Right cardiac atrium (tissue), 5 donors: ENCODE results near the gene LDLRAD4. TPM values are rescaled to one million over a fixed set of nuclear protein-coding genes. Genes with fewer than 3 reads are reported as not detected.

Experiments used
- ATAC-seq, 2 donors: fragments of 200-7000 bp; cut with Tn5 transposase; one replicate each; pipeline versions ENCODE4 v1.8.0 to v1.9.1; 2020; ENCODE audit warnings: moderate library complexity in 2 of 2, mild to moderate bottlenecking in 1 of 2
- DNase-seq, 3 donors: peaks; one replicate each; pipeline ENCODE4 v3.0.0-alpha.2; 2020
- H3K27ac ChIP-seq: one replicate; pipeline ENCODE4 v1.5.1; 2013; ENCODE audit warnings: mild to moderate bottlenecking, low read length, control low read depth, moderate library complexity
- H3K27me3 ChIP-seq: one replicate; pipeline ENCODE4 v1.6.1; 2013; ENCODE audit not compliant: control insufficient read depth, insufficient read depth
- H3K4me1 ChIP-seq: one replicate; pipeline ENCODE4 v1.6.1; 2013; ENCODE audit warnings: low read length; ENCODE audit not compliant: control insufficient read depth, insufficient read depth
- H3K4me3 ChIP-seq: one replicate; pipeline ENCODE4 v1.5.1; 2013; ENCODE audit warnings: low read length, control low read depth
- H3K9me3 ChIP-seq: one replicate; pipeline ENCODE4 v1.6.1; 2013; ENCODE audit warnings: low read length; ENCODE audit not compliant: control insufficient read depth
- WGBS: extraction: QIAGEN DNeasy Blood & Tissue Kit; methylation state at CpG from one replicate; pipeline ENCODE4 v1.1.7; 2013; 5-methylcytosine and 5-hydroxymethylcytosine counted together
- intact Hi-C, 4 donors: fragments of 100-400 bp; cut with DNase I; formaldehyde crosslinking; loops; one replicate each; pipeline versions ENCODE4 v1.11.0 to v1.14.0; 2022 to 2023
- polyA plus RNA-seq: library from polyadenylated mRNA; stranded (reverse); fragments of 200-250 nt; gene quantifications from one replicate; pipeline ENCODE4 v1.2.3, GENCODE V29; 2013
- total RNA-seq, 4 donors: library from RNA; stranded (reverse); fragmentation: NEBNext Ultra II Directional; extraction: Animal tissue kit (Norgen Biotek cat#: 25700); gene quantifications; one replicate each; pipeline ENCODE4 v1.2.1, GENCODE V29; 2021
- donor health status: healthy with polysubstance abuse.
- donor health status: DM: no; HTN: yes; CAD: no.
- donor health status: DM: no; HTN: no; CAD: no.
- donor health status: DM: no; HTN: yes; CAD: no; lungs with severe emphysema.
- donor health status: DM: yes; HTN: yes; CAD: no.

LDLRAD4 gene
- total and polyA plus RNA-seq, 5 donors, result 25.7 to 159 (median 68.1) TPM

GRCh38 chr18:13353084-13353823, 134.7 kb downstream of the LDLRAD4 start:
- intact Hi-C loops, result no loop called here
- Histone ChIP-seq H3K27me3 (no peaks in the 10 kb centered on the region), H3K4me1 (peaks cover 7% of the 10 kb centered on the region), H3K4me3 (no peak overlapping the region), H3K9me3 (no peaks in the 10 kb centered on the region), H3K27ac (no peak overlapping the region)
- DNase-seq (no peak), ATAC-seq (peak; percentile 40 to 59)
- WGBS, result 52% methylated on average over 1 of the region's 1 CpG

GRCh38 chr18:13354402-13354801, 135.8 kb downstream of the LDLRAD4 start:
- Histone ChIP-seq H3K27ac (no peak overlapping the region), H3K27me3 (no peaks in the 10 kb centered on the region), H3K9me3 (no peaks in the 10 kb centered on the region), H3K4me3 (no peak overlapping the region), H3K4me1 (peaks cover 7% of the 10 kb centered on the region)
- intact Hi-C loops, result no loop called here
- DNase-seq, result no peak
- no peak for ATAC-seq
- 84% methylated on average over 1 of the region's 1 CpG for WGBS

- intact Hi-C loops, result no loop called here
- Histone ChIP-seq H3K4me1 (peaks cover 7% of the 10 kb centered on the region), H3K27ac (no peak overlapping the region), H3K9me3 (no peaks in the 10 kb centered on the region), H3K4me3 (no peak overlapping the region), H3K27me3 (no peaks in the 10 kb centered on the region)
- DNase-seq (no peak), ATAC-seq (peak in 1 of 2 donors; percentile 29)
- WGBS, result 96% methylated on average over 6 of the region's 6 CpGs
Observed at GRCh38 chr18:13356032-13356431, 137.5 kb downstream of the LDLRAD4 start.

- H3K4me3 ChIP-seq, result no peak overlapping the region
- no peaks in the 10 kb centered on the region for H3K9me3 ChIP-seq
- H3K27me3 ChIP-seq, result no peaks in the 10 kb centered on the region
- intact Hi-C loops, result no loop called here
- H3K4me1 ChIP-seq, result peaks cover 13% of the 10 kb centered on the region
- ATAC-seq, result no peak
- no peak for DNase-seq
- H3K27ac ChIP-seq, result no peak overlapping the region
Observed at GRCh38 chr18:13357289-13357688, 138.7 kb downstream of the LDLRAD4 start.

- peak in 1 of 2 donors; percentile 8 for ATAC-seq
- H3K9me3 ChIP-seq, result no peaks in the 10 kb centered on the region
- no peaks in the 10 kb centered on the region for H3K27me3 ChIP-seq
- intact Hi-C loops, result no loop called here
- H3K4me3 ChIP-seq, result no peak overlapping the region
- DNase-seq, result no peak
- H3K4me1 ChIP-seq, result peaks cover 9% of the 10 kb centered on the region
- WGBS, result 88% methylated on average over 2 of the region's 2 CpGs
- no peak overlapping the region for H3K27ac ChIP-seq
Observed at GRCh38 chr18:13359210-13359609, 140.7 kb downstream of the LDLRAD4 start.

GRCh38 chr18:13361431-13361830, 142.9 kb downstream of the LDLRAD4 start:
- ATAC-seq (no peak), DNase-seq (no peak)
- no peak overlapping the region for H3K27ac ChIP-seq
- 92% methylated on average over 3 of the region's 3 CpGs for WGBS
- peaks cover 7% of the 10 kb centered on the region for H3K4me1 ChIP-seq
- no peaks in the 10 kb centered on the region for H3K27me3 ChIP-seq
- no peak overlapping the region for H3K4me3 ChIP-seq
- intact Hi-C loops, result no loop called here
- H3K9me3 ChIP-seq, result no peaks in the 10 kb centered on the region

- Histone ChIP-seq H3K27me3 (no peaks in the 10 kb centered on the region), H3K4me1 (peaks cover 7% of the 10 kb centered on the region), H3K4me3 (no peak overlapping the region), H3K9me3 (no peaks in the 10 kb centered on the region), H3K27ac (no peak overlapping the region)
- ATAC-seq (peak; percentile 32), DNase-seq (no peak)
- WGBS, result 68% methylated on average over 8 of the region's 8 CpGs
- intact Hi-C loops, result no loop called here
Observed at GRCh38 chr18:13362051-13362450, 143.5 kb downstream of the LDLRAD4 start.

GRCh38 chr18:13362607-13363006, 144.0 kb downstream of the LDLRAD4 start:
- no peak overlapping the region for H3K27ac ChIP-seq
- DNase-seq (no peak), ATAC-seq (no peak)
- H3K27me3 ChIP-seq, result no peaks in the 10 kb centered on the region
- H3K9me3 ChIP-seq, result no peaks in the 10 kb centered on the region
- intact Hi-C loops, result no loop called here
- H3K4me3 ChIP-seq, result no peak overlapping the region
- H3K4me1 ChIP-seq, result peaks cover 7% of the 10 kb centered on the region
- 81% methylated on average over 2 of the region's 2 CpGs for WGBS

GRCh38 chr18:13363359-13363758, 144.8 kb downstream of the LDLRAD4 start:
- intact Hi-C loops, result no loop called here
- ATAC-seq (peak in 1 of 2 donors; percentile 37), DNase-seq (no peak)
- H3K4me3 ChIP-seq, result no peak overlapping the region
- H3K9me3 ChIP-seq, result no peaks in the 10 kb centered on the region
- H3K4me1 ChIP-seq, result peaks cover 7% of the 10 kb centered on the region
- no peak overlapping the region for H3K27ac ChIP-seq
- H3K27me3 ChIP-seq, result no peaks in the 10 kb centered on the region
- 71% methylated on average over 4 of the region's 4 CpGs for WGBS

GRCh38 chr18:13364721-13365205, 146.2 kb downstream of the LDLRAD4 start:
- H3K27me3 ChIP-seq, result no peaks in the 10 kb centered on the region
- no peak overlapping the region for H3K27ac ChIP-seq
- no peak overlapping the region for H3K4me3 ChIP-seq
- no peaks in the 10 kb centered on the region for H3K9me3 ChIP-seq
- ATAC-seq (no peak), DNase-seq (no peak)
- intact Hi-C loops, result no loop called here
- peaks cover 7% of the 10 kb centered on the region for H3K4me1 ChIP-seq
- WGBS, result 83% methylated on average over 7 of the region's 7 CpGs

- 86% methylated on average over 3 of the region's 3 CpGs for WGBS
- intact Hi-C loops, result no loop called here
Observed at GRCh38 chr18:13366131-13366530, 147.6 kb downstream of the LDLRAD4 start.

More at GRCh38 chr18:13366131-13366530, 147.6 kb downstream of the LDLRAD4 start:
- DNase-seq (no peak), ATAC-seq (no peak)
- Histone ChIP-seq H3K4me3 (no peak overlapping the region), H3K9me3 (no peaks in the 10 kb centered on the region), H3K4me1 (peaks cover 7% of the 10 kb centered on the region), H3K27ac (no peak overlapping the region), H3K27me3 (no peaks in the 10 kb centered on the region)
